Upper lobe of left lung (tissue), 6 donors: ENCODE results near the gene GXYLT1. TPM values are rescaled to one million over a fixed set of nuclear protein-coding genes. Genes with fewer than 3 reads are reported as not detected.

Source experiments
- ATAC-seq, 2 donors: fragments of 200-7000 bp; cut with Tn5 transposase; one replicate each; pipeline ENCODE4 v1.9.1; 2022; ENCODE audit warnings: mild to moderate bottlenecking in 2 of 2, moderate library complexity in 2 of 2; ENCODE audit not compliant: low FRiP score in 2 of 2
- DNase-seq, 2 donors: peaks; one replicate each; pipeline ENCODE4 v3.0.0-alpha.2; 2019 to 2020
- H3K27ac ChIP-seq, 4 donors: fragments of 200-600 bp; sonication (generic); one replicate each; pipeline ENCODE4 v1.5.1; 2016 to 2019
- H3K27me3 ChIP-seq, 4 donors: fragments of 200-600 bp; sonication (generic); one replicate each; pipeline ENCODE4 v1.5.1; 2017 to 2019
- H3K36me3 ChIP-seq, 4 donors: fragments of 200-600 bp; sonication (generic); one replicate each; pipeline ENCODE4 v1.5.1; 2016 to 2019
- H3K4me1 ChIP-seq, 4 donors: fragments of 200-600 bp; sonication (generic); one replicate each; pipeline ENCODE4 v1.5.1; 2018 to 2019
- H3K4me3 ChIP-seq, 4 donors: fragments of 200-600 bp; sonication (generic); one replicate each; pipeline ENCODE4 v1.5.1; 2017 to 2019; ENCODE audit warnings: mild to moderate bottlenecking in 2 of 4, moderate library complexity in 1 of 4
- H3K9me3 ChIP-seq, 4 donors: fragments of 200-600 bp; sonication (generic); one replicate each; pipeline ENCODE4 v1.5.1; 2018 to 2019
- CTCF ChIP-seq, 6 experiments: fragments of 450-650 bp in 4 of 6; fragments of 200-600 bp in 2 of 6; sonication (generic) in 2 of 6; IDR thresholded peaks; one replicate each; pipeline ENCODE4 v1.5.1; 2016 to 2019; ENCODE audit warnings: antibody characterized with exemption in 6 of 6
- EP300 ChIP-seq, 4 donors: sonication (generic); formaldehyde crosslinking; IDR thresholded peaks; one replicate each; pipeline ENCODE4 v1.5.1; 2017; ENCODE audit warnings: antibody characterized with exemption in 4 of 4, control low read depth in 2 of 4
- POLR2A ChIP-seq, 4 donors: fragments of 450-650 bp; IDR thresholded peaks; one replicate each; pipeline ENCODE4 v1.5.1; 2016 to 2017; ENCODE audit warnings: antibody characterized with exemption in 4 of 4, mild to moderate bottlenecking in 2 of 4
- POLR2AphosphoS5 ChIP-seq, 2 donors: sonication (generic); formaldehyde crosslinking; IDR thresholded peaks; one replicate each; pipeline ENCODE4 v1.5.1; 2017; ENCODE audit warnings: antibody characterized with exemption in 2 of 2
- WGBS, 2 donors: methylation state at CpG; one replicate each; pipeline ENCODE4 v1.1.5; 2017 to 2018; 5-methylcytosine and 5-hydroxymethylcytosine counted together
- total RNA-seq, 6 donors: library from RNA; depleted of rRNA in 4 of 6; stranded (reverse); fragments of >200 nt in 4 of 6; gene quantifications; one replicate each; pipeline versions ENCODE4 v1.1.0 to v1.2.1, GENCODE V29; 2016 to 2021
- donor health status: DM: no; HTN: no; CAD: no; lungs with moderate emphysema.
- donor health status: DM: no; HTN: yes; CAD: no; lungs with severe emphysema.

The GXYLT1 gene
- total RNA-seq, 6 donors from 2014 or later, result 11.3 to 24.6 (median 12.3) TPM

- DNase-seq, result no peak
- no peak for ATAC-seq
- no peaks in the 10 kb centered on the region for H3K27me3 ChIP-seq
- TF ChIP-seq CTCF (IDR thresholded peaks at IDR 0.05), result no peak
- no peak for TF ChIP-seq EP300 (IDR thresholded peaks at IDR 0.05)
- no peak for TF ChIP-seq POLR2AphosphoS5 (IDR thresholded peaks at IDR 0.05)
- TF ChIP-seq POLR2A (IDR thresholded peaks at IDR 0.05), result no peak
- no peaks in the 10 kb centered on the region for H3K9me3 ChIP-seq
- H3K4me3 ChIP-seq, result no peak overlapping the region
- no peak overlapping the region for H3K27ac ChIP-seq
- peaks cover 0 to 10% (median 0%) of the 10 kb centered on the region in 4 donors for H3K36me3 ChIP-seq
- no peaks in the 10 kb centered on the region for H3K4me1 ChIP-seq
Measured at GRCh38 chr12:42084522-42084921, 60.2 kb downstream of the GXYLT1 start.

- no peak for TF ChIP-seq CTCF (IDR thresholded peaks at IDR 0.05)
- TF ChIP-seq POLR2A (IDR thresholded peaks at IDR 0.05), result no peak
- Histone ChIP-seq H3K4me3 (no peak overlapping the region), H3K4me1 (no peaks in the 10 kb centered on the region), H3K27me3 (no peaks in the 10 kb centered on the region), H3K36me3 (no peaks in the 10 kb centered on the region), H3K27ac (no peak overlapping the region), H3K9me3 (no peaks in the 10 kb centered on the region)
- 89 to 92% methylated on average over 3 of the region's 3 CpGs for WGBS, 2 donors
- no peak for DNase-seq
- ATAC-seq, result no peak
Measured at GRCh38 chr12:42076976-42077375, 67.7 kb downstream of the GXYLT1 start.

GRCh38 chr12:42070036-42070435, 74.6 kb downstream of the GXYLT1 start:
- H3K4me3 ChIP-seq, result no peak overlapping the region
- no peak for ATAC-seq
- 83 to 84% methylated on average over 4 of the region's 4 CpGs for WGBS, 2 donors

DNA sequence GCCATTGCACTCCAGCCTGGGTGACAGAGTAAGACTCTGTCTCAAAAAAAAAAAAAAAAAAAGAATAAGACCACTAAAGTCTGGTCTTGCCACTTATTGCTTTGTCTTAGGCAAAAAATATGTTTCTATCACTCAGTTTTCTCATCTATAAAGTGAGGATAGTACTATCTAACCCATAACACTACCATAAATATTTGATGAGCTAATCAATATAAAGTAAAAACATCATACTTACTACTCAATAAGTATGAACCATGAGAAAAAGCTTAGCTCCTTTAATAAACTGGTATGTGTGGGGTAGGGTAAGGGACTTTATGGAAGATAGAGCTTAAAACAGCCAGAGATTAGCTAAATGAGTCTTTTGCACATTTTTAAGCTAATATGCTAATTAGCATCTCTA, 85.5 kb downstream of the GXYLT1 start:
- H3K36me3 ChIP-seq, result no peaks in the 10 kb centered on the region
- H3K27me3 ChIP-seq, result no peaks in the 10 kb centered on the region
- H3K9me3 ChIP-seq, result peaks cover 0 to 12% (median 3%) of the 10 kb centered on the region in 4 donors
- no peak overlapping the region for H3K27ac ChIP-seq
- no peak for TF ChIP-seq POLR2A (IDR thresholded peaks at IDR 0.05)
- TF ChIP-seq CTCF (IDR thresholded peaks at IDR 0.05), result no peak
- TF ChIP-seq POLR2AphosphoS5 (IDR thresholded peaks at IDR 0.05), result no peak
- TF ChIP-seq EP300 (IDR thresholded peaks at IDR 0.05), result no peak
- ATAC-seq (no peak), DNase-seq (no peak)
- no peaks in the 10 kb centered on the region for H3K4me1 ChIP-seq
- H3K4me3 ChIP-seq, result no peak overlapping the region

More at GRCh38 chr12:42070036-42070435, 74.6 kb downstream of the GXYLT1 start:
- no peaks in the 10 kb centered on the region for H3K36me3 ChIP-seq
- no peak overlapping the region for H3K27ac ChIP-seq
- no peak for DNase-seq
- TF ChIP-seq EP300 (IDR thresholded peaks at IDR 0.05) (no peak), POLR2A (IDR thresholded peaks at IDR 0.05) (no peak), CTCF (IDR thresholded peaks at IDR 0.05) (no peak), POLR2AphosphoS5 (IDR thresholded peaks at IDR 0.05) (no peak)
- no peaks in the 10 kb centered on the region for H3K27me3 ChIP-seq
- no peaks in the 10 kb centered on the region for H3K9me3 ChIP-seq
- H3K4me1 ChIP-seq, result no peaks in the 10 kb centered on the region

DNA sequence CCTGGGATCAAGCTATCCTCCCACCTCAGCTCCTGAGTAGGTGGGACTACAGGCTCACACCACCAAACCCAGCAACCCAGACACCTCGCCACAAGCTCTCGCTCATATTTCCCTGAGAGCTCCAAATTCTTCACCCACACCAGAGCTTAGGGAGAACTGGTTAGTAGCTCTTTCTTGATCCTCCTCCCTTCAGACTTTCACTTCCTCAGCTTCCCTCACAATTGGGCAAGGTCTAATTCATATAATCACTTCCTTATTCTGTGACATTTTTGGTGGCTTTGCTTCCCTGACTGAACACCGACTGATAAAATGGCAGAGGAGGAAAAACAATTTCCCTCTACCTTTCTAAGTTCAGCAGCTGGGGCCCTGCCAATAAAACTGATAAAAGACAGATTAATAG, 88.5 kb downstream of the GXYLT1 start:
- 59 to 63% methylated on average over 3 of the region's 3 CpGs for WGBS, 2 donors
- ATAC-seq, result peak; percentile 11 to 75
- no peaks in the 10 kb centered on the region for H3K4me1 ChIP-seq

More for the DNA sequence above, 88.5 kb downstream of the GXYLT1 start:
- no peak for DNase-seq
- no peak overlapping the region for H3K27ac ChIP-seq
- no peaks in the 10 kb centered on the region for H3K27me3 ChIP-seq
- no peak for TF ChIP-seq EP300 (IDR thresholded peaks at IDR 0.05)
- no peak for TF ChIP-seq CTCF (IDR thresholded peaks at IDR 0.05)
- no peak for TF ChIP-seq POLR2A (IDR thresholded peaks at IDR 0.05)
- TF ChIP-seq POLR2AphosphoS5 (IDR thresholded peaks at IDR 0.05), result no peak
- H3K4me3 ChIP-seq, result no peak overlapping the region
- no peaks in the 10 kb centered on the region for H3K36me3 ChIP-seq
- no peaks in the 10 kb centered on the region for H3K9me3 ChIP-seq
